ENCODE results near the gene APRT.

APRT gene

GRCh38 chr16:88855176-88855575 is 43.4 kb upstream of the APRT start:
- TF ChIP-seq SPI1 (IDR thresholded peaks at IDR 0.05; ENCODE audit: low read depth, low read length) (no peak), POU2F2 (IDR thresholded peaks at IDR 0.05; ENCODE audit: low read depth, low read length) (no peak), PAX5 (IDR thresholded peaks at IDR 0.05; ENCODE audit: insufficient read depth, low read length, severe bottlenecking) (no peak), POLR2AphosphoS5 (IDR thresholded peaks at IDR 0.05; ENCODE audit: low read depth, low read length) (no peak), POLR2A (IDR thresholded peaks at IDR 0.05; ENCODE audit: low read depth, low read length) (no peak), TAF1 (IDR thresholded peaks at IDR 0.05; ENCODE audit: low read depth, low read length) (no peak)
- FAIRE-seq, result no peak
- DNase-seq (ENCODE audit: insufficient read length, low spot score), result no peak

- FAIRE-seq (peak; percentile 68), DNase-seq (ENCODE audit: insufficient read length, low spot score) (no peak)
- TF ChIP-seq POLR2A (IDR thresholded peaks at IDR 0.05; ENCODE audit: low read depth, low read length) (no peak), SPI1 (IDR thresholded peaks at IDR 0.05; ENCODE audit: low read depth, low read length) (no peak), PAX5 (IDR thresholded peaks at IDR 0.05; ENCODE audit: insufficient read depth, low read length, severe bottlenecking) (no peak), POU2F2 (IDR thresholded peaks at IDR 0.05; ENCODE audit: low read depth, low read length) (no peak), TAF1 (IDR thresholded peaks at IDR 0.05; ENCODE audit: low read depth, low read length) (no peak), POLR2AphosphoS5 (IDR thresholded peaks at IDR 0.05; ENCODE audit: low read depth, low read length) (no peak)
Observed at GRCh38 chr16:88854306-88855111, 42.8 kb upstream of the APRT start.

DNA sequence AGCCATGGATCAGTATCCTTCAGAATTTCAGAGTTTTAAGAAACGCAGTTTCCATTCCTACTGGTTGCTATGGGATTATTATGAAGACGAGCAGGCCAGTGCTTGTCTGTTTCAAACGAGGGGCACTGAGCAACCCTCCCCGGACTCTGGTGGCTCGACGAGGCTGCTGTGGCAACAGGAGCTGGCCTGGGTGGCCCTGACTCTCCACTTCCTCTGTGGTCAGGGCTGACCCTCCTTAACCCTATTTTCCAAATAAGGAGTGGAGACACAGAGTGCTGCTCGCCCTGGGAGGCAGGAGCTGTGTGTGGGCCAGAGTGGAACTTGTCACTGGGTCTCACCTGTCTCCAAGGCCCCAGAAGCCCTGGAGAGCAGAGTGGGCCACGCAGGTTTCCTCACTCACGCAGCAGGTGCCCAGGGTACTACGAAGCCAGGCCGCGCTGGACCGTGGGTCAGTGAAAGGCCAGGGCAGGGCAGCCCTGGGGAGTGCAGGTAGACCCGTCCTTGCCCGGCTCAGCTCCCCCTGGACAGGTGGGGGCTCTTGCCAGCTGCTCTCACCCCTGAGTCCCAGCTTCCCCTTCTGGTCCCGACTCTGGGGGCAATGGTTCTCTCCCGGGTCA is 41.7 kb upstream of the APRT start:
- no peak for FAIRE-seq
- TF ChIP-seq POU2F2 (IDR thresholded peaks at IDR 0.05; ENCODE audit: low read depth, low read length), result no peak
- no peak for TF ChIP-seq POLR2AphosphoS5 (IDR thresholded peaks at IDR 0.05; ENCODE audit: low read depth, low read length)
- TF ChIP-seq SPI1 (IDR thresholded peaks at IDR 0.05; ENCODE audit: low read depth, low read length), result no peak
- TF ChIP-seq POLR2A (IDR thresholded peaks at IDR 0.05; ENCODE audit: low read depth, low read length), result no peak
- no peak for TF ChIP-seq PAX5 (IDR thresholded peaks at IDR 0.05; ENCODE audit: insufficient read depth, low read length, severe bottlenecking)
- no peak for TF ChIP-seq TAF1 (IDR thresholded peaks at IDR 0.05; ENCODE audit: low read depth, low read length)
- no peak for DNase-seq (ENCODE audit: insufficient read length, low spot score)

- FAIRE-seq (no peak), DNase-seq (ENCODE audit: insufficient read length, low spot score) (no peak)
- TF ChIP-seq POLR2A (IDR thresholded peaks at IDR 0.05; ENCODE audit: low read depth, low read length), result no peak
- TF ChIP-seq SPI1 (IDR thresholded peaks at IDR 0.05; ENCODE audit: low read depth, low read length), result no peak
- no peak for TF ChIP-seq PAX5 (IDR thresholded peaks at IDR 0.05; ENCODE audit: insufficient read depth, low read length, severe bottlenecking)
- TF ChIP-seq POU2F2 (IDR thresholded peaks at IDR 0.05; ENCODE audit: low read depth, low read length), result no peak
- no peak for TF ChIP-seq POLR2AphosphoS5 (IDR thresholded peaks at IDR 0.05; ENCODE audit: low read depth, low read length)
- TF ChIP-seq TAF1 (IDR thresholded peaks at IDR 0.05; ENCODE audit: low read depth, low read length), result no peak
Observed at GRCh38 chr16:88851616-88852015, 39.9 kb upstream of the APRT start.

DNA sequence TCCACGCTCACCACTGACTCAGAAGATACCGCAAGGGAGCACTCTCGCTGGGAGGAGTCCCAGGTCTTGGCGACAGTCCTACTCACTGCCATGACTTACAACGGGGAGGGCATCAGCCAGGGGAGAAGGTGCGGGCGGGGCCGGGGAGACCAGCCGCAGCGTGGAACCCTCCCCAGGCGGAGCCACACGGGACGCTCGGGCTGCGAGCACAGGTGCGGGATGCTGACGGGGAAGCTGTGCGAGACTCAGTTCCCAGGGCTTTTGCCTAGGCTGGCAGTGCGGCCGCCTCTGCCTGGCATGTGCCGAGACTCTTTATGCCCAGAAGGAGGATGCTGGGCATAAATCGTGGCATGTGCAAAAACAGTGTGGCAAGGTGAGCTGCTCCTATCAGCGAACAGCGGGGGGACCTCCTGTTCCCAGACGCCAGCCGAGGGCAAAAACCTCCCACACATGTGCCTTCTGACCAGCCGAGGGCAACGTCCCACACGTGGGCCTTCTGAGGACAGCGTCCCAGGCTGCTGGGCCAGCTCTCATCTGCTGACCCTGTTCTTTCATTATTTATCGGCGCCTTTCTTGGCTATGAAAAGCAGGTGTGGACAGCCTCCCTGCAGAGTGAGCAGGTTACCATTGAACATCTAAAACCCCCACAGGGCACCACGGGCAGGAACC is 38.9 kb upstream of the APRT start:
- no peak for DNase-seq (ENCODE audit: insufficient read length, low spot score)
- TF ChIP-seq POLR2AphosphoS5 (IDR thresholded peaks at IDR 0.05; ENCODE audit: low read depth, low read length) (no peak), POU2F2 (IDR thresholded peaks at IDR 0.05; ENCODE audit: low read depth, low read length) (no peak), SPI1 (IDR thresholded peaks at IDR 0.05; ENCODE audit: low read depth, low read length) (no peak), POLR2A (IDR thresholded peaks at IDR 0.05; ENCODE audit: low read depth, low read length) (no peak), TAF1 (IDR thresholded peaks at IDR 0.05; ENCODE audit: low read depth, low read length) (no peak)
- FAIRE-seq, result no peak

DNA sequence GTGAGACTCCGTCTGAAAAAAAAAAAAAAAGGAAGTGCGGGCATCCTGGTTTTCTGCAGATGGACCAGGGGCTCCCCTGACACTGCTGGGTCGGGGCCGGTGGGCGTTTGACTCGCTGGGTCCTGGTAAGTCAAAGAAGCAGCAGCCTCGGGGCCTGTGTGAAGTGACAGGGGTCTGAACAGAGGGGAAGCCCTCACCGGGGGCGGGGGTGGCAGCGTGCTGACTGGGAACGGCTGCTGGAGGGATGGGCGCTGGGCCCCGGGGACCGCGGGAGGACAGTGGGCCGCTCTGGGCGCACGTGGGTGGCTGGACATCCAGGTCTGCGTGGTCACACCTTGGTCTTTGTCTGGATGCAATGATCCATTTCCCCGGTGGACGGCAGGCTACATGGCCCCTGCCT is 36.8 kb upstream of the APRT start:
- FAIRE-seq (no peak), DNase-seq (ENCODE audit: insufficient read length, low spot score) (no peak)
- no peak for TF ChIP-seq POLR2AphosphoS5 (IDR thresholded peaks at IDR 0.05; ENCODE audit: low read depth, low read length)
- TF ChIP-seq PAX5 (IDR thresholded peaks at IDR 0.05; ENCODE audit: insufficient read depth, low read length, severe bottlenecking), result no peak
- no peak for TF ChIP-seq TAF1 (IDR thresholded peaks at IDR 0.05; ENCODE audit: low read depth, low read length)
- TF ChIP-seq SPI1 (IDR thresholded peaks at IDR 0.05; ENCODE audit: low read depth, low read length), result no peak
- TF ChIP-seq POLR2A (IDR thresholded peaks at IDR 0.05; ENCODE audit: low read depth, low read length), result no peak
- no peak for TF ChIP-seq POU2F2 (IDR thresholded peaks at IDR 0.05; ENCODE audit: low read depth, low read length)

DNA sequence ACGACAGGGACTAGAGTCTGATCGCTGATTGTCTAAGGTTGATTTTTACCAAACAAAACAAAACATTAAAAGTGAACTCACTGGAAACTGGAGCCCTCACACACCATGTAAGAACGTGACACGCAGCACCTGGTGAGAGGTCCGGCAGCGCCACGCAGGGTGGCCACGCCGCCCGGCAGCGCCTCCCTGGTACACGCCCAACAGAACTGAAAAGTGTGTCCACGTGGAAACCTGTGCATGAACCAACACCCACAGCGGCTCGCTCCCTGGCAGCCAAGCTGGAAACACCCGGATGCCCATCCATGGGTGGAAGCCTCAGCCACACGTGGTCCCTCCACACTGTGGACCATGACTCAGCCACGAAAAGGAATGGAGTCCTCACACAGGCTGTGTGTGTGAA is 35.9 kb upstream of the APRT start:
- FAIRE-seq (no peak), DNase-seq (ENCODE audit: insufficient read length, low spot score) (no peak)
- TF ChIP-seq SPI1 (IDR thresholded peaks at IDR 0.05; ENCODE audit: low read depth, low read length), result no peak
- TF ChIP-seq POU2F2 (IDR thresholded peaks at IDR 0.05; ENCODE audit: low read depth, low read length), result no peak
- TF ChIP-seq TAF1 (IDR thresholded peaks at IDR 0.05; ENCODE audit: low read depth, low read length), result no peak
- no peak for TF ChIP-seq POLR2A (IDR thresholded peaks at IDR 0.05; ENCODE audit: low read depth, low read length)
- TF ChIP-seq POLR2AphosphoS5 (IDR thresholded peaks at IDR 0.05; ENCODE audit: low read depth, low read length), result no peak
- TF ChIP-seq PAX5 (IDR thresholded peaks at IDR 0.05; ENCODE audit: insufficient read depth, low read length, severe bottlenecking), result no peak

- FAIRE-seq, result no peak
- DNase-seq (ENCODE audit: insufficient read length, low spot score), result no peak
- TF ChIP-seq SPI1 (IDR thresholded peaks at IDR 0.05; ENCODE audit: low read depth, low read length) (no peak), POU2F2 (IDR thresholded peaks at IDR 0.05; ENCODE audit: low read depth, low read length) (no peak), POLR2AphosphoS5 (IDR thresholded peaks at IDR 0.05; ENCODE audit: low read depth, low read length) (no peak), TAF1 (IDR thresholded peaks at IDR 0.05; ENCODE audit: low read depth, low read length) (no peak), POLR2A (IDR thresholded peaks at IDR 0.05; ENCODE audit: low read depth, low read length) (no peak), PAX5 (IDR thresholded peaks at IDR 0.05; ENCODE audit: insufficient read depth, low read length, severe bottlenecking) (no peak)
Observed at GRCh38 chr16:88846088-88846487, 34.4 kb upstream of the APRT start.

DNA sequence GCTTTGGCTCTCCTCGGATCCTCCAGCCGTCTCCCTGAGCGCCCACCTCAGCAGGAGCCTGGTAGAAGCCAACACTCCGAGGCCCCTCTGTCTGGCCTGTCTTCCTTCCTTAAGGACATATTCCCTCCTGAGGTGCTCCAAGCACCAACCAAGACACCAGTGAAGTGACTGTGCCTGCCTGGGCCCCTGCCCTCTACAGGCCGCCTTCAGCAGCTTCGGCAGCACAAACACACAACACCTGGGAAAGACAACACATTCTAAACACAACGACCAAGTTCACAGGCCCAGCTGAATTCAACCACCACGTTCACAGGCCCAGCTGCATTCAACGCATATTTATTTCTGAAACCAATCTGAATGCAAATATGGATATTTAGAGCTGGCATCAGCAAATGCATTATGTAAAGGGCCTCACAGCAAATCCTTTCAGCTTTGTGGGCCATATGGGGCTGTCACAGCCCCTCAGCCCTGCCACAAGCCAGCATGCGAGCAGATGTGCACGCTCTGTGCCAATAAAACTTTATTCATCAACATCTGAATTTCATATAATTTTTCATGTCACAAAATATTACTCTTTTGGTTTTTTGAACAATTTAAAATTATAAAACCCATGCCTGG is 32.8 kb upstream of the APRT start:
- no peak for TF ChIP-seq PAX5 (IDR thresholded peaks at IDR 0.05; ENCODE audit: insufficient read depth, low read length, severe bottlenecking)
- TF ChIP-seq POLR2AphosphoS5 (IDR thresholded peaks at IDR 0.05; ENCODE audit: low read depth, low read length), result no peak
- TF ChIP-seq TAF1 (IDR thresholded peaks at IDR 0.05; ENCODE audit: low read depth, low read length), result no peak
- no peak for TF ChIP-seq SPI1 (IDR thresholded peaks at IDR 0.05; ENCODE audit: low read depth, low read length)
- TF ChIP-seq POLR2A (IDR thresholded peaks at IDR 0.05; ENCODE audit: low read depth, low read length), result no peak
- TF ChIP-seq POU2F2 (IDR thresholded peaks at IDR 0.05; ENCODE audit: low read depth, low read length), result no peak
- FAIRE-seq (no peak), DNase-seq (ENCODE audit: insufficient read length, low spot score) (no peak)
